ENCODE data around the gene ZBTB45. TPM values are rescaled to one million over a fixed set of nuclear protein-coding genes. Genes with fewer than 3 reads are reported as not detected.

Gene ZBTB45
- total and polyA plus RNA-seq, 5 donors: 7.0 to 13.1 (median 10.4) TPM

GRCh38 chr19:58552655-58553054 lies 33.0 kb upstream of the ZBTB45 start:
- DNase-seq (no peak), ATAC-seq (no peak)
- intact Hi-C loops (cut with DNase I): no loop called here
- Histone ChIP-seq H3K4me3 (ENCODE audit: low read length) (no peak overlapping the region), H3K27ac (ENCODE audit: low read length) (no peak overlapping the region), H3K9me3 (ENCODE audit: control insufficient read depth, low read length) (no peaks in the 10 kb centered on the region), H3K4me1 (ENCODE audit: control insufficient read depth, insufficient read depth, low read length) (peaks cover 13% of the 10 kb centered on the region), H3K27me3 (ENCODE audit: control insufficient read depth, insufficient read depth) (no peaks in the 10 kb centered on the region)
- WGBS: 89% methylated on average over 2 of the region's 2 CpGs

DNA sequence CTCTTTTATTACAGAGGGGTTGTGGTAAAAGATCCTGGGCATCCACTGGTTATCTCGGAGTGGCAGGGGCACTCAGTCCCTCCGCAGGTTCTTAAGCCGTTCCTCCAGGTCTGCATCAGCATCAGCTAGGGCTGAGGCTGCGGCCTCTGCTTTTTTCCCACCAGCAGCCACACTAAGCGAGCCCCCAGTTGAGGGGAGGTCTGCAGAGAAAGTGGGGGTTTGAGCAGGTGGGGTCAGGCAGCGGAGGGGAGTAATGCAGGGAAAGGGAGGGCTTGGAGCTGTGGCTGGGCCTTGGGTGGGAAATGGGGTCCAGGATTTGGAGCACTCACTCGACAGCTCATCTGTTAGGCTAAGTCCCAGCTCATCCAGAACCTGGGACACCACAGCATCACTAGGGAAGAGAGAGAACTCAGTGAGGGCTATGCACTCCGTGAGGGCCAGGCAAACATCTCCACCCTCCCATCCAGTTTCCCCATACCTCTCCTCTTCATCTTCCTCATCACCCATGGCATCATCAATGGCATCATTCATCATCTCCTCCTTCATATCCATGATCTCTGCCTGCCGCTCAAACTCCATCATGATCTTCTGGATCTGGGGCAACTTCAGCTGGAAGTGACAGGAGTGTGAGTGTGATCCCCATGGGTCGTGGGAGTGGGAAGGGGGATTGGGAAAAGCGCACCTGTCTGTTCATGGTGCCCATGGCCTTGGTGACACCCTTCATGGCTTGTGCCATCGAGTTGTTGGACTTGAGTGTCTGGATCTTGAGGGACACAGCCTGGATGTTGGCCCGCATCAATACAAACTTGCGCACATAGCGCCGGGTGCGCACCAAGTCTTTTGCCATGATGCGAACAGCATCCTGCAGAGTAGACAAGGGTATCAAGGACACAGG lies 32.2 kb upstream of the ZBTB45 start:
- Histone ChIP-seq H3K4me1 (ENCODE audit: control insufficient read depth, insufficient read depth, low read length) (peaks cover 9% of the 10 kb centered on the region), H3K27ac (ENCODE audit: low read length) (no peak overlapping the region), H3K9me3 (ENCODE audit: control insufficient read depth, low read length) (no peaks in the 10 kb centered on the region), H3K4me3 (ENCODE audit: low read length) (no peak overlapping the region), H3K27me3 (ENCODE audit: control insufficient read depth, insufficient read depth) (no peaks in the 10 kb centered on the region)
- ATAC-seq (no peak), DNase-seq (no peak)
- WGBS: 92% methylated on average over 18 of the region's 18 CpGs
- intact Hi-C loops (cut with DNase I): no loop called here

DNA sequence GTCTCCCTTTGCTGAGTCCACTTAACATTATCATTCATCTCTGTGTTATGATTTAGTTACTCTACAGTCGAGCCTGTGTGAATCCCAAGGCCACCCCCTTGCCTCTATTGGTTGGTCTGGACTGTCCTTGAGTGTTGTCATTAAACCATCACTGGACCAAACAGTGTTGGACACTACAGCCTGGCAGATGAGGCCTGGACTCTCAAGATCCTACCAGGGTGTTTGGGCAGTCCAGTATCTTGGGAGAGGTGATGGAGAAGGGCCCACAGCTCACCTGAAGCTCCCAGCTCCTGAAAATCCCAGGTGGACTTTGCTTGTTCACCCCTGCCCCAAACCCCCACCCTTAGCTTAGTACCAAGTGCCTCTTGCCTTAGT lies 31.5 kb upstream of the ZBTB45 start:
- ATAC-seq: no peak

DNA sequence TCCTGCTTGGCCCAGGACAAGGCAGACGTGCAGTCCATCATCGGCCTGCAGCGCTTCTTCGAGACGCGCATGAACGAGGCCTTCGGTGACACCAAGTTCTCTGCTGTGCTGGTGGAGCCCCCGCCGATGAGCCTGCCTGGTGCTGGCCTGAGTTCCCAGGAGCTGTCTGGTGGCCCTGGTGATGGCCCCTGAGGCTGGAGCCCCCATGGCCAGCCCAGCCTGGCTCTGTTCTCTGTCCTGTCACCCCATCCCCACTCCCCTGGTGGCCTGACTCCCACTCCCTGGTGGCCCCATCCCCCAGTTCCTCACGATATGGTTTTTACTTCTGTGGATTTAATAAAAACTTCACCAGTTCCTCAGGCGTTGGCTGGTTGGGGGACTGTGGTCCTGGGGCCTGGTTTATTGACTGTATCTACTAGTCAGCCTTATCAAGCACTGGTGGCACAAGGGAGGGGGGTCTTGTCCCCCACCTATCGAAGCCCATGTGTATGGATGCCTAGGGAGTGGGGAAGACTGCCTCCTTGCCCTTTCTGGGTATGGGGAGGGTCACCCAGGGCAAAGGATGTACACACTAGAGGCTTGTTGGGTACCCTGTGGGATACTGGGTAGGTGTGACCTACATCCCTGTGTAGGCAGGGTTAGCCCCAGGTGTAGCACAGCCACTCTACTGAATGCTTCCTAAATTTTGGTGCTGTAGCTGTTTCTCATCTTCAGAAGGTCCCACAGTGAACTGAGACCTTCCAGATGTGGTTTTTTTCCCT lies 30.9 kb upstream of the ZBTB45 start:
- Histone ChIP-seq H3K27me3 (ENCODE audit: control insufficient read depth, insufficient read depth) (no peaks in the 10 kb centered on the region), H3K27ac (ENCODE audit: low read length) (no peak overlapping the region), H3K9me3 (ENCODE audit: control insufficient read depth, low read length) (no peaks in the 10 kb centered on the region), H3K4me3 (ENCODE audit: low read length) (no peak overlapping the region), H3K4me1 (ENCODE audit: control insufficient read depth, insufficient read depth, low read length) (peaks cover 20% of the 10 kb centered on the region)
- intact Hi-C loops (cut with DNase I): no loop called here
- no peak for ATAC-seq
- no peak for DNase-seq
- 86% methylated on average over 13 of the region's 13 CpGs for WGBS

More for the DNA sequence above, 31.5 kb upstream of the ZBTB45 start:
- Histone ChIP-seq H3K9me3 (ENCODE audit: control insufficient read depth, low read length) (no peaks in the 10 kb centered on the region), H3K27ac (ENCODE audit: low read length) (no peak overlapping the region), H3K4me1 (ENCODE audit: control insufficient read depth, insufficient read depth, low read length) (peaks cover 15% of the 10 kb centered on the region), H3K27me3 (ENCODE audit: control insufficient read depth, insufficient read depth) (no peaks in the 10 kb centered on the region), H3K4me3 (ENCODE audit: low read length) (no peak overlapping the region)
- WGBS: 39% methylated on average over 1 of the region's 1 CpG
- DNase-seq: no peak
- intact Hi-C loops (cut with DNase I): no loop called here

DNA sequence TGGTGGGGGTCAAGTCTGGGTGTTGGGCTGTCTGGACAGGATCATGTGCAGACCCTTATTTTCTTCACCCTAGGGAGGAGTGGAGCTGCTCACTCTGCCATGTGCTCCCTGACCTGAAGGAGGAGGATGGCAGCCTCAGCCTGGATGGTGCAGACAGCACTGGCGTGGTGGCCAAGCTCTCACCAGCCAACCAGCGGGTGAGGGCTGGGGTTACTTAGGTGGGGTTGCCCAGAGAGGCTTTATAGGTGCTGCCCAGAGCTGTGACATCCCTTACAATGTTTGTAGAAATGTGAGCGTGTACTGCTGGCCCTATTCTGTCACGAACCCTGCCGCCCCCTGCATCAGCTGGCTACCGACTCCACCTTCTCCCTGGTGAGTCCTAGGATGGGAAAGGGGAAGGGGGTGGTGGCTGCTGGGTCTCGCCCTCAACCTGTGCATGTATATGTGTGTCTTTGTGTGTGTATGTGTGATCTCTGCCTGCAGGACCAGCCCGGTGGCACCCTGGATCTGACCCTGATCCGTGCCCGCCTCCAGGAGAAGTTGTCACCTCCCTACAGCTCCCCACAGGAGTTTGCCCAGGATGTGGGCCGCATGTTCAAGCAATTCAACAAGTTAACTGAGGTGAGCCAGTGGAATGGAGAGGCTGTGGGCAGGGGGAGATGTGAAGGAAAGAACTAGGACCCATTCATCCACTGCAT lies 30.2 kb upstream of the ZBTB45 start:
- peaks cover 18% of the 10 kb centered on the region for H3K4me1 ChIP-seq (ENCODE audit: control insufficient read depth, insufficient read depth, low read length)

DNA sequence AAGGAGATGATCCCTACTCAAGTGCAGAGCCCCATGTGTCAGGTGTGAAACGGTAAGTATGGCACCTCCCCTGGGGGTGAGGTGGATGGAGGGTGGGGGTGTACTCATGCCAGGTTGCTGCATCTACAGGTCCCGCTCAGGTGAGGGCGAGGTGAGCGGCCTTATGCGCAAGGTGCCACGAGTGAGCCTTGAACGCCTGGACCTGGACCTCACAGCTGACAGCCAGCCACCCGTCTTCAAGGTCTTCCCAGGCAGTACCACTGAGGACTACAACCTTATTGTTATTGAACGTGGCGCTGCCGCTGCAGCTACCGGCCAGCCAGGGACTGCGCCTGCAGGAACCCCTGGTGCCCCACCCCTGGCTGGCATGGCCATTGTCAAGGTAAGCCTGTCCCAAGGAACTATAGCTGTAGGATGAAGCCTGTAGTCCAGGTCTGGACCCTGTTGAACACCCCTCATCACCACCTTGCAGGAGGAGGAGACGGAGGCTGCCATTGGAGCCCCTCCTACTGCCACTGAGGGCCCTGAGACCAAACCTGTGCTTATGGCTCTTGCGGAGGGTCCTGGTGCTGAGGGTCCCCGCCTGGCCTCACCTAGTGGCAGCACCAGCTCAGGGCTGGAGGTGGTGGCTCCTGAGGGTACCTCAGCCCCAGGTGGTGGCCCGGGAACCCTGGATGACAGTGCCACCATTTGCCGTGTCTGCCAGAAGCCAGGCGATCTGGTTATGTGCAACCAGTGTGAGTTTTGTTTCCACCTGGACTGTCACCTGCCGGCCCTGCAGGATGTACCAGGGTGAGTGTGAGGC lies 29.5 kb upstream of the ZBTB45 start:
- 90% methylated on average over 20 of the region's 20 CpGs for WGBS
- DNase-seq: no peak
- intact Hi-C loops (cut with DNase I): no loop called here
- no peaks in the 10 kb centered on the region for H3K27me3 ChIP-seq (ENCODE audit: control insufficient read depth, insufficient read depth)
- no peak for ATAC-seq
- peaks cover 16% of the 10 kb centered on the region for H3K4me1 ChIP-seq (ENCODE audit: control insufficient read depth, insufficient read depth, low read length)
- no peak overlapping the region for H3K27ac ChIP-seq (ENCODE audit: low read length)
- no peak overlapping the region for H3K4me3 ChIP-seq (ENCODE audit: low read length)
- no peaks in the 10 kb centered on the region for H3K9me3 ChIP-seq (ENCODE audit: control insufficient read depth, low read length)

More for the DNA sequence above, 30.2 kb upstream of the ZBTB45 start:
- ATAC-seq (no peak), DNase-seq (no peak)
- Histone ChIP-seq H3K27me3 (ENCODE audit: control insufficient read depth, insufficient read depth) (no peaks in the 10 kb centered on the region), H3K27ac (ENCODE audit: low read length) (no peak overlapping the region), H3K4me3 (ENCODE audit: low read length) (no peak overlapping the region), H3K9me3 (ENCODE audit: control insufficient read depth, low read length) (no peaks in the 10 kb centered on the region)
- intact Hi-C loops (cut with DNase I): no loop called here
- 87% methylated on average over 11 of the region's 11 CpGs for WGBS

GRCh38 chr19:58547323-58548312 lies 28.0 kb upstream of the ZBTB45 start:
- Histone ChIP-seq H3K27ac (ENCODE audit: low read length) (no peak overlapping the region), H3K4me3 (ENCODE audit: low read length) (no peak overlapping the region), H3K4me1 (ENCODE audit: control insufficient read depth, insufficient read depth, low read length) (peaks cover 11% of the 10 kb centered on the region), H3K27me3 (ENCODE audit: control insufficient read depth, insufficient read depth) (no peaks in the 10 kb centered on the region), H3K9me3 (ENCODE audit: control insufficient read depth, low read length) (no peaks in the 10 kb centered on the region)
- no peak for DNase-seq
- intact Hi-C loops (cut with DNase I): no loop called here
- WGBS: 88% methylated on average over 18 of the region's 18 CpGs
- ATAC-seq: no peak

- H3K27me3 ChIP-seq (ENCODE audit: control insufficient read depth, insufficient read depth): no peaks in the 10 kb centered on the region
- H3K27ac ChIP-seq (ENCODE audit: low read length): no peak overlapping the region
- whole genome bisulfite sequencing: 26% methylated on average over 1 of the region's 1 CpG
- no peak for ATAC-seq
- peaks cover 11% of the 10 kb centered on the region for H3K4me1 ChIP-seq (ENCODE audit: control insufficient read depth, insufficient read depth, low read length)
- peak overlapping the region; percentile 79 for H3K4me3 ChIP-seq (ENCODE audit: low read length)
- intact Hi-C loops (cut with DNase I): no loop called here
- DNase-seq: no peak
- no peaks in the 10 kb centered on the region for H3K9me3 ChIP-seq (ENCODE audit: control insufficient read depth, low read length)
These were observed 26.5 kb upstream of the ZBTB45 start for GRCh38 chr19:58546019-58546530.

DNA sequence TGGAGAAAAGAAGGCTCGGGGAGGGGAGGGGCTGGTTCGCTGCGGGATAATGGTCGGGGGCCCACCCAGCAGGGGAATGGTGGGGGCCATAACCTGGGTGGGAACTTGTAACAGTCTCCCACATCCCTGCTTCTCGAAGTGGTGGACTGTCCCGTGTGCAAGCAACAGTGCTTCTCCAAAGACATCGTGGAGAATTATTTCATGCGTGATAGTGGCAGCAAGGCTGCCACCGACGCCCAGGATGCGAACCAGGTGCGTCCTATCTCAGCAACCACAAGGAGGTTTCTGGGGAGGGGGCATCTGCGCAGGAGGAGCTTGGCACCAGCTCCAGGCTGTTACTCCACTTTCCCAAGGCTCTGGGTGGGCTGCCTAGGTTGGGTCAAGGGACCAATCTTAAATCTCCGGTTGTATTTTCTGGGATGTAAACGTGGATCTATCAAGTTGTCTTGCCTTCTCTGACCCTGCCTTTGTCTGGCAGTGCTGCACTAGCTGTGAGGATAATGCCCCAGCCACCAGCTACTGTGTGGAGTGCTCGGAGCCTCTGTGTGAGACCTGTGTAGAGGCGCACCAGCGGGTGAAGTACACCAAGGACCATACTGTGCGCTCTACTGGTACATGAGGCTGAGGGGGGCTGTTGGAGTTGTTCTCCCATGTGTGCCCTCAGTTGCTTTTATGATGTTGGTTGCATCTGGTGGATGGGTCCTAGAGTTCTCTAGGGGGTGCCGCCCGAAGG lies 25.8 kb upstream of the ZBTB45 start:
- no peaks in the 10 kb centered on the region for H3K27me3 ChIP-seq (ENCODE audit: control insufficient read depth, insufficient read depth)
- DNase-seq (no peak), ATAC-seq (no peak)
- H3K4me1 ChIP-seq (ENCODE audit: control insufficient read depth, insufficient read depth, low read length): peaks cover 11% of the 10 kb centered on the region
- intact Hi-C loops (cut with DNase I): no loop called here
- H3K27ac ChIP-seq (ENCODE audit: low read length): no peak overlapping the region
- H3K4me3 ChIP-seq (ENCODE audit: low read length): peak overlapping the region; percentile 79
- H3K9me3 ChIP-seq (ENCODE audit: control insufficient read depth, low read length): no peaks in the 10 kb centered on the region
- WGBS: 7% methylated on average over 21 of the region's 21 CpGs
